RPMI7951 (cell line): Measurements from ENCODE around the gene SCPEP1. TPM values are rescaled to one million over a fixed set of nuclear protein-coding genes. Genes with fewer than 3 reads are reported as not detected.
"Not testable (repeated sequence)": the region's sequence is repeated elsewhere in the genome, so short reads cannot be mapped to it uniquely, and the experiment has no call there.

Source experiments
- DNase-seq: peaks from one replicate; pipeline ENCODE4 v3.0.0-alpha.2; 2012; ENCODE audit warnings: low read depth
- total RNA-seq: library from RNA; depleted of rRNA; stranded (reverse); fragments of >200 nt; shearing (Covaris generic); gene quantifications from 2 replicates; pipeline ENCODE4 v1.2.3, GENCODE V29; 2014

The SCPEP1 gene
- total RNA-seq, 1 experiment from 2014 or later, result 50.3 TPM

DNA sequence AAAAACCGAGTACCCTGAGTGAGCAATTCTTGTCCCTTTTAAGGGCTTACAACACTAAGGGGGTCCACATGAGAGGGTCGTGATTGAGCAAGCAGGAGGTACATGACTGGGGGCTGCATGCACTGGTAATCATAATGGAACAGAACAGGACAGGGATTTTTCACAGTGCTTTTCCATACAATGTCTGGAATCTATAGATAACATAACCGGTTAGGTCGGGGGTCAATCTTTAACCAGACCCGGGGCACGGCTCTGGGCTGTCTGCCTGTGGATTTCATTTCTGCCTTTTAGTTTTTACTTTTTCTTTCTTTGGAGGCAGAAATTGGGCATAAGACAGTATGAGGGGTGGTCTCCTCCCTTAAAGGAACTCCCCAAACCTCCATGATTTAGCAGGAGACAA lies 12.2 kb upstream of the SCPEP1 start:
- not testable (repeated sequence) for DNase-seq

DNA sequence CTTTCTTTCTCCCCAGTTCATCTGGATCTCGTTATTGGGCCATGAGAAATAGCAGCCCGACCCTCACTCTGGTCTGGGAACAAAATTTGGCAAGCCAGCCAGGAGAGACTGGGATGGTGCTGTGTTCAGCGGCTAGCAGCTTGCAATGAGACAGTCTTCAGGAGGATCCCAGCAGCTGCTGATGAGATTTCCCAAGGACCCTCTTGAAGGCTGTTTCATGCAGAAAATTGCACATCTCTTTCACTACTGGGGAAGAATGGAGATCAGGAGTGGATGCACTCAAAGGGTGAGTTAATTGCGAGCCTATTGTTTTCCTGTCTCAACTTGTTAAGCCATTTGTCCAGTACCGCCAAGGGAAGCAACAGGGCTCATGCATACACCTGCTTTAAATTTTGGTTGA lies 11.6 kb upstream of the SCPEP1 start:
- no peak for DNase-seq

- no peak for DNase-seq
Measured at GRCh38 chr17:56970974-56971373, 7.0 kb upstream of the SCPEP1 start.

- DNase-seq, result no peak
Measured at GRCh38 chr17:56972111-56972730, 5.7 kb upstream of the SCPEP1 start.

GRCh38 chr17:56973520-56973919 lies 4.4 kb upstream of the SCPEP1 start:
- DNase-seq, result no peak

DNA sequence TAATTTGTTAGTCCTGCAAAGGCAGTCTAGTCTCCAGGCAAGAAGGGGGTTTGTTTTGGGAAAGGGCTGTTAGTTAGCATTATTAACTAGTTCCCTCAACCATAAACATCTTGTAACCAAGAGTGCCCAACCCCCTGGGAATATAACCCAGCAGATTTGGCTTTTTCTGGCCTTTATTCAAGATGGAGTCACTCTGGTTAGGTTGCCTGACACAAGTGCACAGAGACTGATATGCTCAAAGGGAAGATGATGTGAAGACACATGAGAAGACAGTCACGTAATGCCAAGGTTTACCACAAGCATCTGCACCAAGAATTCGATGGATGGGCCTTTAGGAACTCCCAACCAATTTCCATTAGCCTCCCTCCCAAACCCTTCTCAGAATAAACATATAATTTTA lies 3.9 kb upstream of the SCPEP1 start:
- DNase-seq, result no peak

GRCh38 chr17:56975656-56976055 lies 2.3 kb upstream of the SCPEP1 start:
- no peak for DNase-seq

GRCh38 chr17:56976941-56977608 lies 856 bp upstream of the SCPEP1 start:
- no peak for DNase-seq

DNA sequence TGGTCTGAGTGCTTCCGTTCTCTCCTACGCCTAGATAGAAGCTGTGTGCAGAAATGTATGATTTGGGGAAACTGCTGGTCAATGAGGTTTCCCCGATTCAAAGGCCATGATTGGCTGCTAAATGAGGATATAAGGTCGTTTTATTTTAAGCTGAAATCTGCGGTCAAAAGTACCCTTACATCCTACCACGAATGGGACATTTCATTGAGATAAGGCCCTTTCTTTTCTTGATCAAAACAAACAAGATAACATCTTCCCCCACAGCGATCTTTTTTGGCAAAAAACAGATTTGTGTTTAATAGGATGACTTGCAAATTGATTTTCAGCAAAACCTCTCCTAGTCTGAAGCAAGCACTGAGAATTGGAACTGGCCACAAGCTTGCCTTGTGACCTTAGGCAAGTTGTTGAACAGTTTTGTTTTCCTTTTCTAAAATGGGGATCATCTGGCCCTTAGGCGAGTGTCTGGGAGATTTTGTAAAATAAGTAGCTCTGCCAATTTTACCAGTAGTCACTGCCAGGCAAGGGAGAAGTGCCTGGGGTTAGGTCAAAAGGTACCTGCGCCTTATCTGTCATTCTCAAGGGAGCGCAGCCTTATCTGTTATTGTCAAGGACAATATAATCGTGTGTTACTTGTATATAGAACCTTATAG lies 635 bp downstream of the SCPEP1 start:
- DNase-seq, result peak; percentile 53

- DNase-seq, result no peak
Measured at GRCh38 chr17:56979091-56979480, 1.2 kb downstream of the SCPEP1 start.

DNA sequence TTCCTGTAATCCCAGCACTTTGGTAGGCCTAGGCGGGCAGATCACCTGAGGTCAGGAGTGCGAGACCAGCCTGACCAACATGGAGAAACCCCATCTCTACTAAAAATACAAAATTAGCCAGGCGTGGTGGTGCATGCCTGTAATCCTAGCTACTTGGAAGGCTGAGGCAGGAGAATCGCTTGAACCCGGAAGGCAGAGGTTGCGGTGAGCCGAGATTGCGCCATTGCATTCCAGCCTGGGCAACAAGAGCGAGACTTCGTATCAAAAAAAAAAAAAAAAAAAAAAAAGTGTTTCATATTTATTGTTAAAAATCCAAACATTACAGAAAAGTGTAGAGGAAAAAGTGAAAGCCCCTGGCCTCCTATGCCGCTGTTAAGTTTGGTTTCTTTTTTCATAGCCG lies 2.6 kb downstream of the SCPEP1 start:
- not testable (repeated sequence) for DNase-seq

GRCh38 chr17:56982312-56982711 lies 4.4 kb downstream of the SCPEP1 start:
- DNase-seq, result no peak

DNA sequence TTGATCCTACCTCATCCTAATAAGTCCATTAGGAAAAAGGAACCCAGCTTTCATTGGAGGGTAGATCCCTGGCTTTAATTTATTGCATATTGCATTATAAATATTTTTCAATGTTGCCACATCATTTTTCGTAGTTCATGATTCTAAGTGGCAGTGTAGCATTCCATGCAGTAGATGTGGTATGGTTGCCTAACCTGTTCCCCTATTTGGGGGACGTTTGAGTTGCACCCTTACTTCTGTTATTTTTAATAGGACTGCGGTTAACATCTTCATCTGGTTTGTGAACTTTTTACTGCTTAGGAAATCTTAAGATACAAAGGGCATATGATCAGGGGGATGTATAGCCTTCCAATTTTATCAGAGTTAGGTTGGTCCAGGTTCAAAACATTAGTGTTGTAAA lies 5.4 kb downstream of the SCPEP1 start:
- DNase-seq, result no peak

DNA sequence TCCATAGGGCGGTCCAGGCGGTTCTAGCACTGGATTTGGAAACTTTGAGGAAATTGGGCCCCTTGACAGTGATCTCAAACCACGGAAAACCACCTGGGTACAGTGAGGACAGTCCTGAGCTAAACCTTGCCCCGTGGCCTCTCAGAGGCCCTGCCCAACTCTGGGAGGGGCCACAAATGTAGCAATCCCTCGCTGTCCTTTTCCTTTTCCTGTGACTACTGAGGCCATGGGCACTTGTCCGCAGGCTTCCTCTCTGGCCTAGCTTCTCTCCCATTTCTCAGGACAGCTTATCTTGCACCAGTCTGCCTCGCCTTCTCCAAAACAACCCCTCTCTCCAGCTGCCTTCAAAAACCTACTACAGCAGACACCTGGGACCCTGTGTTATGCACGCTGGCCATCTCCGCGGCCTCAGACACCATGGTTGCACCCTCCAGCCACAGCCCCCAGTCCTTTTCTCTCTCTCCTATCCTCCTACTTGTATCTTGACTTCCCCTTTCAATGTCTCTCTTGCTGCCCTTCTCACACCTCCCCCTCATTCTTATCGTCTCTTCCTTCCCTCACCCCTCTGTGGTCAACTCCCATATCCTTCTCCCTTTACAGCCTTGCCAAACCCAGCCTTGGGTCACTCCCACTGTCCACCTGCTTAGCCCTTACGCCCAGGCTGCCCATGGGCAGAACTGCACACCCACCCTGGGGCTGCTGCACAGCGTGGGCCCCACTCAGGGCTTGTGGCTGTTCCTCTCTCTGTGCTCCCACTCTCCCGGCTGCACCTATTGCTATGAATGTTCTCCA lies 7.6 kb downstream of the SCPEP1 start:
- no peak for DNase-seq

- DNase-seq, result no peak
Measured at GRCh38 chr17:56987283-56987834, 9.4 kb downstream of the SCPEP1 start.

- no peak for DNase-seq
Measured at GRCh38 chr17:56988901-56989572, 11.1 kb downstream of the SCPEP1 start.

DNA sequence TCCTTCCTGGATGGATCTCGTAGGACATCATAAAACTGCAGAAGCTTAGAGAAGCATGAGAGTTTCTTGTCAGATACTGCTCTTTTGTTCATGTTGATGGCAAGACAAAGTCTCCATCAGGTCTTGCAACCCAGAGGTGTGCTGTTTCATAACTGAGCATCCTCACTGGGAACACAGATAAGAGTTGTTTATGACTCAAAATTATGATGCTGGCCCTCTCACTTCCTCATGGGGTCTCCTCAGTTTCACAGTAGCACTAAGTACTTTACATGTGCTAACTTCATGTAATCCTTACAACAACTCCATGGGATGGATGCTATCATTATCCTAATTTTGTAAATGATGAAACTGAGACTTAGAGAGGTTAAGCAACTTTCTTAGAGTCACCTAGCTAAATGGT lies 14.4 kb downstream of the SCPEP1 start:
- no peak for DNase-seq

DNA sequence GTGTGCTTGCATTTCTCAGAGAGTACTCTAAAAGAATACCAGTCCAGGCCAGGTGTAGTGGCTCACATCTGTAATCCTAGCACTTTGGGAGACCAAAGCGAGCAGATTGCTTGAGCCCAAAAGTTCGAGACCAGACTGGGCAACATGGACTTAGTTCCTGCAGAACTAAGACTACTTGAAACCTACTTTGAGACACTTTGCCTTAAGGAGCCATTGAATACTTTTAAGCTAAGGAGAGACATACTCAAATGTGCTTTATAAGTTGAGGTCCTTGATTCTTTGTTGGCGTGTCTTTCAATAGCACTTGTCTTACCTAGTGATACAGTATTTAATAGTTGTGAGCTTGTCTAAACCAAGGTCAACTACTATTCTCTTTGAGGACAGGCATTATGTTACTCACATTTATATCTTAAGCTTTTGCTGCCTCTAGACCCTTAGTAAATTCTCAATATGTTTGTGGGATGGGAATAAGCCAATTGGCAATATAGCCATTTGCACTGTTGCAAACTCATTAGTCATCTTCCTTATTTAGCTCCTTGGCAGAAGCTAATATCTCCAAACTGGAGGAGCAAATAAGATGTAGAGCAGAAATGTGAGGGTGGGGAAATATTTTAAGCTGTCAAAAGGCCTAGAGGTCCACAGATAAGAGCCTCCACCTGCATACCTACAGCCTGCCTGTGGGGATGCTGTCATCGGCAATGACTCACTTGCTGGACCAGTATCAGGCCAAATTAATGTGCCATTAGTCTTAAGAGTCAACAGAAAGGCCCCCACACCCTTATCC lies 16.3 kb downstream of the SCPEP1 start:
- no peak for DNase-seq

- DNase-seq, result no peak
Measured at GRCh38 chr17:56995766-56996165, 17.8 kb downstream of the SCPEP1 start.

- DNase-seq, result no peak
Measured at GRCh38 chr17:56997313-56997712, 19.4 kb downstream of the SCPEP1 start.

DNA sequence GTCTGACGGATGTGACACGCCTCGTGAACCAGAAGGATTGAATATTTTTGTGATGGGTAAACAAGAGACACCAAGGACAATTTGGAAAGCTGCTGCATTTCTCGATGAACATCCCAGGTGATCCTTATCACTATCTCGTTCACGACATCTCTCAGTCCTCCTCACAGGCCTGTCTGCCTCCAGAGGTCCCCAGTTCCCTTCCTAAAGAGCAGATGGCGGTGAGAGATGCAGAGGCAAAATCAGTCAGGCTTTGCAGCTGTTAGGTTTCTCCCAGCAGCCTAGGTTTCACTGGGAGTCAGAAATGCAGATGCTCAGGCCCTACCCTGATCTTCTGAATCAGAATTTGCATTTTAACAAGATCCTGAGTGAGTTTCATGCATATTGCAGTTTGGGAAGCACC lies 23.6 kb downstream of the SCPEP1 start:
- no peak for DNase-seq
